Fibroblast of lung (primary cell): ENCODE data around the gene PRR23E. TPM values are rescaled to one million over a fixed set of nuclear protein-coding genes. Genes with fewer than 3 reads are reported as not detected.

Experiments used
- DNase-seq, 2 donors: peaks; one replicate each; pipeline versions ENCODE4 v3.0.0 to v3.0.0-alpha.2; 2010; ENCODE audit warnings: low read depth in 2 of 2
- H2AFZ ChIP-seq: 2 replicates; pipeline ENCODE4 v1.5.1; 2012; ENCODE audit warnings: low read length, control low read depth, inconsistent platforms
- H3K27ac ChIP-seq: 2 replicates; pipeline ENCODE4 v1.5.1; 2011; ENCODE audit warnings: low read length, control low read depth; ENCODE audit not compliant: insufficient read depth
- H3K27me3 ChIP-seq: 2 replicates; pipeline ENCODE4 v1.5.1; 2011; ENCODE audit warnings: mild to moderate bottlenecking, low read length; ENCODE audit not compliant: control insufficient read depth, insufficient read depth
- H3K36me3 ChIP-seq: 2 replicates; pipeline ENCODE4 v1.5.1; 2011; ENCODE audit warnings: low read length; ENCODE audit not compliant: control insufficient read depth, insufficient read depth
- H3K4me1 ChIP-seq: 2 replicates; pipeline ENCODE4 v1.5.1; 2011; ENCODE audit warnings: low read length; ENCODE audit not compliant: control insufficient read depth, insufficient read depth; ENCODE audit errors: extremely low read depth
- H3K4me2 ChIP-seq: 2 replicates; pipeline ENCODE4 v1.5.1; 2011; ENCODE audit warnings: low read length, control low read depth; ENCODE audit not compliant: insufficient read depth; ENCODE audit errors: extremely low read depth
- H3K4me3 ChIP-seq, 4 experiments: fragments of 200-600 bp in 1 of 4; sonication (generic) in 1 of 4; replicated peaks in 1 of 4; 2 replicates each; pipeline ENCODE4 v1.5.1; 2011 to 2016; ENCODE audit warnings: low read length in 4 of 4, low read depth in 3 of 4, mild to moderate bottlenecking in 3 of 4, control low read depth in 2 of 4, inconsistent platforms in 1 of 4, mixed read lengths in 1 of 4; ENCODE audit not compliant: insufficient read depth in 1 of 4; ENCODE audit errors: control extremely low read depth in 1 of 4
- H3K79me2 ChIP-seq: 2 replicates; pipeline ENCODE4 v1.5.1; 2012; ENCODE audit warnings: mild to moderate bottlenecking, low read length, inconsistent platforms; ENCODE audit not compliant: control insufficient read depth, insufficient read depth
- H3K9ac ChIP-seq: 2 replicates; pipeline ENCODE4 v1.5.1; 2011; ENCODE audit warnings: mild to moderate bottlenecking, low read length, control low read depth; ENCODE audit not compliant: insufficient read depth
- H3K9me3 ChIP-seq: 2 replicates; pipeline ENCODE4 v1.5.1; 2012; ENCODE audit warnings: low read depth, low read length; ENCODE audit not compliant: control insufficient read depth, insufficient read depth
- H4K20me1 ChIP-seq: 2 replicates; pipeline ENCODE4 v1.5.1; 2011; ENCODE audit warnings: low read length; ENCODE audit not compliant: control insufficient read depth, insufficient read depth; ENCODE audit errors: extremely low read depth
- CTCF ChIP-seq, 2 donors: IDR thresholded peaks in 1 of 2; conservative IDR thresholded peaks in 1 of 2; 1 replicate in 1 of 2; 2 replicates in 1 of 2; pipeline ENCODE4 v1.5.1; 2011 to 2012; ENCODE audit warnings: low read length in 2 of 2, control low read depth in 1 of 2, inconsistent platforms in 1 of 2, low read depth in 1 of 2, mild to moderate bottlenecking in 1 of 2
- EZH2 ChIP-seq: IDR thresholded peaks from 2 replicates; pipeline ENCODE4 v1.5.1; 2012; ENCODE audit warnings: low read length, control low read depth, mild to moderate bottlenecking; ENCODE audit errors: missing control alignments
- polyA plus RNA-seq, 2 donors: library from polyadenylated mRNA; depleted of rRNA in 1 of 2; stranded (reverse) in 1 of 2; unstranded in 1 of 2; fragments of >200 nt; gene quantifications; 2 replicates each; pipeline ENCODE4 v1.2.1, GENCODE V29; 2011 to 2012; ENCODE audit warnings: missing spikeins in 1 of 2
- total RNA-seq: library from RNA; depleted of rRNA; stranded (reverse); fragments of >200 nt; gene quantifications from 2 replicates; pipeline ENCODE4 v1.2.1, GENCODE V29; 2014

Gene PRR23E
- total and polyA plus RNA-seq, 2 donors (not counting 1 experiment from before 2014, with no cell fraction given) = not detected

GRCh38 chr3:127161236-127161635 is 31.7 kb upstream of the PRR23E start:
- Histone ChIP-seq H3K79me2 (no peaks in the 10 kb centered on the region), H3K36me3 (no peaks in the 10 kb centered on the region), H3K27me3 (peaks cover 3% of the 10 kb centered on the region), H3K9me3 (no peaks in the 10 kb centered on the region), H2AFZ (no peak overlapping the region), H3K4me3 (no peak overlapping the region), H4K20me1 (no peaks in the 10 kb centered on the region), H3K4me2 (no peak overlapping the region), H3K4me1 (no peaks in the 10 kb centered on the region), H3K27ac (no peak overlapping the region), H3K9ac (no peak overlapping the region)
- no peak for DNase-seq
- TF ChIP-seq EZH2 (no peak), CTCF (conservative IDR thresholded peaks at IDR 0.05 in 1 of 2, IDR thresholded peaks at IDR 0.05 in 1 of 2; ENCODE audit: low read depth in 1 of 2, low read length in 2 of 2) (no peak)

- no peak overlapping the region for H3K4me3 ChIP-seq
- no peak overlapping the region for H3K27ac ChIP-seq
- no peaks in the 10 kb centered on the region for H3K36me3 ChIP-seq
- no peaks in the 10 kb centered on the region for H4K20me1 ChIP-seq
- no peak overlapping the region for H2AFZ ChIP-seq
- no peak overlapping the region for H3K4me2 ChIP-seq
- H3K4me1 ChIP-seq = no peaks in the 10 kb centered on the region
- TF ChIP-seq EZH2 (no peak), CTCF (conservative IDR thresholded peaks at IDR 0.05 in 1 of 2, IDR thresholded peaks at IDR 0.05 in 1 of 2; ENCODE audit: low read depth in 1 of 2, low read length in 2 of 2) (no peak)
- no peak for DNase-seq
- H3K9ac ChIP-seq = no peak overlapping the region
- H3K27me3 ChIP-seq = peaks cover 3% of the 10 kb centered on the region
- H3K9me3 ChIP-seq = no peaks in the 10 kb centered on the region
- no peaks in the 10 kb centered on the region for H3K79me2 ChIP-seq
Measured at GRCh38 chr3:127161973-127162579, 30.9 kb upstream of the PRR23E start.

- no peak for DNase-seq
- no peak overlapping the region for H3K4me3 ChIP-seq
- H3K4me1 ChIP-seq = no peaks in the 10 kb centered on the region
- H3K79me2 ChIP-seq = no peaks in the 10 kb centered on the region
- H3K27me3 ChIP-seq = peaks cover 3% of the 10 kb centered on the region
- H3K4me2 ChIP-seq = no peak overlapping the region
- H3K9ac ChIP-seq = no peak overlapping the region
- no peak for TF ChIP-seq CTCF (conservative IDR thresholded peaks at IDR 0.05 in 1 of 2, IDR thresholded peaks at IDR 0.05 in 1 of 2; ENCODE audit: low read depth in 1 of 2, low read length in 2 of 2)
- TF ChIP-seq EZH2 = no peak
- H2AFZ ChIP-seq = no peak overlapping the region
- no peaks in the 10 kb centered on the region for H4K20me1 ChIP-seq
- no peaks in the 10 kb centered on the region for H3K9me3 ChIP-seq
- H3K36me3 ChIP-seq = no peaks in the 10 kb centered on the region
- H3K27ac ChIP-seq = no peak overlapping the region
Measured at GRCh38 chr3:127162947-127163645, 29.8 kb upstream of the PRR23E start.
